Loucy (cell line): ENCODE data around the gene INSR.
"Not testable (repeated sequence)": the region's sequence is repeated elsewhere in the genome, so short reads cannot be mapped to it uniquely, and the experiment has no call there.

ENCODE experiments used
- H2AFZ ChIP-seq: fragments of 200-600 bp; sonication (generic); 2 replicates; pipeline ENCODE4 v1.6.0; 2016; ENCODE audit warnings: antibody characterized with exemption, mild to moderate bottlenecking, low read length, moderate library complexity
- H3F3A ChIP-seq: fragments of 200-600 bp; 2 replicates; pipeline ENCODE4 v1.6.0; 2016; ENCODE audit warnings: antibody characterized with exemption, low read depth, mild to moderate bottlenecking
- H3K27me3 ChIP-seq: fragments of 200-600 bp; sonication (generic); 2 replicates; pipeline ENCODE4 v1.6.1; 2014; ENCODE audit warnings: low read length, mild to moderate bottlenecking; ENCODE audit not compliant: insufficient read depth, poor library complexity, severe bottlenecking
- H3K36me3 ChIP-seq: fragments of 200-600 bp; sonication (generic); 2 replicates; pipeline ENCODE4 v1.6.1; 2016; ENCODE audit warnings: low read length; ENCODE audit not compliant: insufficient read depth
- H3K4me1 ChIP-seq: fragments of 200-600 bp; sonication (generic); 2 replicates; pipeline ENCODE4 v1.5.1; 2014; ENCODE audit warnings: low read length, mild to moderate bottlenecking; ENCODE audit not compliant: insufficient read depth, poor library complexity, severe bottlenecking
- H3K4me2 ChIP-seq: fragments of 200-600 bp; sonication (generic); 2 replicates; pipeline ENCODE4 v1.6.0; 2014; ENCODE audit warnings: antibody characterized with exemption, low read length, low read depth, mild to moderate bottlenecking; ENCODE audit not compliant: poor library complexity, severe bottlenecking
- H3K4me3 ChIP-seq: fragments of 200-600 bp; sonication (generic); 2 replicates; pipeline ENCODE4 v1.5.1; 2014; ENCODE audit warnings: low read length, mild to moderate bottlenecking, mixed read lengths; ENCODE audit not compliant: poor library complexity, severe bottlenecking
- H3K79me2 ChIP-seq: fragments of 200-600 bp; sonication (generic); 2 replicates; pipeline ENCODE4 v1.6.1; 2014; ENCODE audit warnings: low read length; ENCODE audit not compliant: insufficient read depth
- H3K9ac ChIP-seq: fragments of 200-600 bp; sonication (generic); 2 replicates; pipeline ENCODE4 v1.6.0; 2014; ENCODE audit warnings: mild to moderate bottlenecking, low read depth, low read length, moderate library complexity; ENCODE audit not compliant: poor library complexity, severe bottlenecking
- H3K9me2 ChIP-seq: fragments of 200-600 bp; sonication (generic); replicated peaks from 2 replicates; pipeline ENCODE4 v1.6.1; 2016; ENCODE audit warnings: low read depth, low read length, mixed read lengths
- H3K9me3 ChIP-seq: fragments of 200-600 bp; sonication (generic); 2 replicates; pipeline ENCODE4 v1.6.1; 2014; ENCODE audit warnings: mild to moderate bottlenecking, antibody characterized with exemption, low read length, low read depth; ENCODE audit not compliant: insufficient read depth
- H4K20me1 ChIP-seq: fragments of 200-600 bp; sonication (generic); 2 replicates; pipeline ENCODE4 v1.6.0; 2014; ENCODE audit warnings: antibody characterized with exemption, low read length, mild to moderate bottlenecking; ENCODE audit not compliant: insufficient read depth, poor library complexity, severe bottlenecking
- CTCF ChIP-seq: fragments of 200-600 bp; sonication (generic); conservative IDR thresholded peaks from 2 replicates; pipeline ENCODE4 v1.5.1; 2014; ENCODE audit warnings: mild to moderate bottlenecking, antibody characterized with exemption, low read length
- EZH2phosphoT487 ChIP-seq: fragments of 200-600 bp; IDR thresholded peaks from 2 replicates; pipeline ENCODE4 v1.6.1; 2018; ENCODE audit warnings: antibody characterized with exemption, mild to moderate bottlenecking, moderate library complexity, borderline replicate concordance

The INSR gene

GRCh38 chr19:7227735-7228134 is 66.5 kb downstream of the INSR start:
- Histone ChIP-seq H3K4me2 (no peak overlapping the region), H3K9me3 (no peaks in the 10 kb centered on the region)

GRCh38 chr19:7227149-7227548 is 67.1 kb downstream of the INSR start:
- H2AFZ ChIP-seq, H3K4me1 ChIP-seq, H3F3A ChIP-seq, H3K9me2 ChIP-seq, H3K9me3 ChIP-seq, H3K4me2 ChIP-seq, H3K79me2 ChIP-seq, H3K36me3 ChIP-seq, H3K4me3 ChIP-seq, H3K9ac ChIP-seq, H3K27me3 ChIP-seq, H4K20me1 ChIP-seq: not testable (repeated sequence)

More at GRCh38 chr19:7227735-7228134, 66.5 kb downstream of the INSR start:
- Histone ChIP-seq H4K20me1 (peaks cover 5% of the 10 kb centered on the region), H3K79me2 (peaks cover 4% of the 10 kb centered on the region; the same call in 1 of the 2 replicates), H3K4me1 (peaks cover 6% of the 10 kb centered on the region), H3K27me3 (no peaks in the 10 kb centered on the region), H2AFZ (no peak overlapping the region), H3K9me2 (no peaks in the 10 kb centered on the region), H3K4me3 (no peak overlapping the region), H3F3A (no peaks in the 10 kb centered on the region), H3K36me3 (no peaks in the 10 kb centered on the region), H3K9ac (no peak overlapping the region)
- TF ChIP-seq CTCF, result no peak
- TF ChIP-seq EZH2phosphoT487, result no peak

GRCh38 chr19:7226739-7227138 is 67.5 kb downstream of the INSR start:
- H3K27me3 ChIP-seq, result no peaks in the 10 kb centered on the region
- no peak overlapping the region for H3K4me3 ChIP-seq
- peaks cover 4% of the 10 kb centered on the region; the same call in 1 of the 2 replicates for H3K79me2 ChIP-seq
- H3K4me2 ChIP-seq, result no peak overlapping the region
- H3K9me2 ChIP-seq, result no peaks in the 10 kb centered on the region
- peaks cover 5% of the 10 kb centered on the region for H4K20me1 ChIP-seq
- TF ChIP-seq CTCF, result no peak
- no peak for TF ChIP-seq EZH2phosphoT487
- H3K9ac ChIP-seq, result no peak overlapping the region
- peaks cover 6% of the 10 kb centered on the region for H3K4me1 ChIP-seq
- H2AFZ ChIP-seq, result no peak overlapping the region
- no peaks in the 10 kb centered on the region for H3K9me3 ChIP-seq
- no peaks in the 10 kb centered on the region for H3K36me3 ChIP-seq
- H3F3A ChIP-seq, result no peaks in the 10 kb centered on the region

GRCh38 chr19:7225741-7226140 is 68.5 kb downstream of the INSR start:
- TF ChIP-seq CTCF, result no peak
- no peak for TF ChIP-seq EZH2phosphoT487
- Histone ChIP-seq H3K9me3 (no peaks in the 10 kb centered on the region), H4K20me1 (peaks cover 5% of the 10 kb centered on the region), H3K79me2 (peaks cover 4% of the 10 kb centered on the region; the same call in 1 of the 2 replicates), H2AFZ (no peak overlapping the region), H3K4me1 (peaks cover 6% of the 10 kb centered on the region), H3K27me3 (no peaks in the 10 kb centered on the region), H3K9ac (no peak overlapping the region), H3F3A (no peaks in the 10 kb centered on the region), H3K4me3 (no peak overlapping the region), H3K9me2 (no peaks in the 10 kb centered on the region), H3K4me2 (no peak overlapping the region), H3K36me3 (no peaks in the 10 kb centered on the region)
